ENCODE measurements around the gene C1orf35.

Gene C1orf35

GRCh38 chr1:228095161-228095560 lies 8.0 kb downstream of the C1orf35 start:
- peaks cover 37% of the 10 kb centered on the region for H3K36me3 ChIP-seq (ENCODE audit: control insufficient read depth, insufficient read depth, low read length)

GRCh38 chr1:228094432-228095016 lies 8.6 kb downstream of the C1orf35 start:
- Histone ChIP-seq H3K27ac (ENCODE audit: low read depth, low read length) (no peak overlapping the region), H3K4me1 (ENCODE audit: control insufficient read depth, insufficient read depth, low read length) (peaks cover 13% of the 10 kb centered on the region), H3K9ac (ENCODE audit: low read length) (no peak overlapping the region), H3K36me3 (ENCODE audit: control insufficient read depth, insufficient read depth, low read length) (peaks cover 32% of the 10 kb centered on the region), H3K27me3 (ENCODE audit: control insufficient read depth, insufficient read depth, low read length) (no peaks in the 10 kb centered on the region), H3K4me3 (ENCODE audit: low read length) (no peak overlapping the region)

More at GRCh38 chr1:228095161-228095560, 8.0 kb downstream of the C1orf35 start:
- H3K4me3 ChIP-seq (ENCODE audit: low read length): no peak overlapping the region
- H3K27ac ChIP-seq (ENCODE audit: low read depth, low read length): no peak overlapping the region
- H3K27me3 ChIP-seq (ENCODE audit: control insufficient read depth, insufficient read depth, low read length): no peaks in the 10 kb centered on the region
- peaks cover 8% of the 10 kb centered on the region for H3K4me1 ChIP-seq (ENCODE audit: control insufficient read depth, insufficient read depth, low read length)
- H3K9ac ChIP-seq (ENCODE audit: low read length): no peak overlapping the region

GRCh38 chr1:228093050-228093906 lies 9.8 kb downstream of the C1orf35 start:
- H3K27me3 ChIP-seq (ENCODE audit: control insufficient read depth, insufficient read depth, low read length): no peaks in the 10 kb centered on the region
- no peak overlapping the region for H3K27ac ChIP-seq (ENCODE audit: low read depth, low read length)
- peaks cover 13% of the 10 kb centered on the region for H3K4me1 ChIP-seq (ENCODE audit: control insufficient read depth, insufficient read depth, low read length)
- H3K4me3 ChIP-seq (ENCODE audit: low read length): no peak overlapping the region
- no peak overlapping the region for H3K9ac ChIP-seq (ENCODE audit: low read length)
- H3K36me3 ChIP-seq (ENCODE audit: control insufficient read depth, insufficient read depth, low read length): peaks cover 20% of the 10 kb centered on the region

GRCh38 chr1:228092342-228093049 lies 10.6 kb downstream of the C1orf35 start:
- Histone ChIP-seq H3K27ac (ENCODE audit: low read depth, low read length) (no peak overlapping the region), H3K27me3 (ENCODE audit: control insufficient read depth, insufficient read depth, low read length) (no peaks in the 10 kb centered on the region), H3K4me3 (ENCODE audit: low read length) (no peak overlapping the region), H3K9ac (ENCODE audit: low read length) (no peak overlapping the region), H3K4me1 (ENCODE audit: control insufficient read depth, insufficient read depth, low read length) (peaks cover 21% of the 10 kb centered on the region), H3K36me3 (ENCODE audit: control insufficient read depth, insufficient read depth, low read length) (peaks cover 14% of the 10 kb centered on the region)

- H3K4me1 ChIP-seq (ENCODE audit: control insufficient read depth, insufficient read depth, low read length): peaks cover 32% of the 10 kb centered on the region
- H3K9ac ChIP-seq (ENCODE audit: low read length): no peak overlapping the region
- no peak overlapping the region for H3K4me3 ChIP-seq (ENCODE audit: low read length)
- no peaks in the 10 kb centered on the region for H3K27me3 ChIP-seq (ENCODE audit: control insufficient read depth, insufficient read depth, low read length)
- H3K27ac ChIP-seq (ENCODE audit: low read depth, low read length): no peak overlapping the region
- H3K36me3 ChIP-seq (ENCODE audit: control insufficient read depth, insufficient read depth, low read length): peaks cover 7% of the 10 kb centered on the region
Measured at GRCh38 chr1:228091084-228091483, 12.0 kb downstream of the C1orf35 start.

- Histone ChIP-seq H3K36me3 (ENCODE audit: control insufficient read depth, insufficient read depth, low read length) (peaks cover 7% of the 10 kb centered on the region), H3K9ac (ENCODE audit: low read length) (no peak overlapping the region), H3K27ac (ENCODE audit: low read depth, low read length) (no peak overlapping the region), H3K4me3 (ENCODE audit: low read length) (no peak overlapping the region), H3K27me3 (ENCODE audit: control insufficient read depth, insufficient read depth, low read length) (no peaks in the 10 kb centered on the region), H3K4me1 (ENCODE audit: control insufficient read depth, insufficient read depth, low read length) (peaks cover 36% of the 10 kb centered on the region)
Measured at GRCh38 chr1:228090613-228091081, 12.5 kb downstream of the C1orf35 start.

GRCh38 chr1:228089519-228090380 lies 13.4 kb downstream of the C1orf35 start:
- H3K9ac ChIP-seq (ENCODE audit: low read length): no peak overlapping the region
- no peaks in the 10 kb centered on the region for H3K27me3 ChIP-seq (ENCODE audit: control insufficient read depth, insufficient read depth, low read length)
- H3K4me1 ChIP-seq (ENCODE audit: control insufficient read depth, insufficient read depth, low read length): peaks cover 43% of the 10 kb centered on the region
- peaks cover 7% of the 10 kb centered on the region for H3K36me3 ChIP-seq (ENCODE audit: control insufficient read depth, insufficient read depth, low read length)
- peak overlapping the region; percentile 6 for H3K4me3 ChIP-seq (ENCODE audit: low read length)
- no peak overlapping the region for H3K27ac ChIP-seq (ENCODE audit: low read depth, low read length)

- H3K36me3 ChIP-seq (ENCODE audit: control insufficient read depth, insufficient read depth, low read length): peaks cover 7% of the 10 kb centered on the region
- peak overlapping the region; percentile 18 for H3K4me3 ChIP-seq (ENCODE audit: low read length)
- no peaks in the 10 kb centered on the region for H3K27me3 ChIP-seq (ENCODE audit: control insufficient read depth, insufficient read depth, low read length)
- H3K9ac ChIP-seq (ENCODE audit: low read length): no peak overlapping the region
- H3K4me1 ChIP-seq (ENCODE audit: control insufficient read depth, insufficient read depth, low read length): peaks cover 51% of the 10 kb centered on the region
- H3K27ac ChIP-seq (ENCODE audit: low read depth, low read length): no peak overlapping the region
Measured at GRCh38 chr1:228088586-228089498, 14.3 kb downstream of the C1orf35 start.

GRCh38 chr1:228087771-228088251 lies 15.3 kb downstream of the C1orf35 start:
- no peak overlapping the region for H3K4me3 ChIP-seq (ENCODE audit: low read length)
- no peak overlapping the region for H3K9ac ChIP-seq (ENCODE audit: low read length)
- peaks cover 7% of the 10 kb centered on the region for H3K36me3 ChIP-seq (ENCODE audit: control insufficient read depth, insufficient read depth, low read length)
- H3K27ac ChIP-seq (ENCODE audit: low read depth, low read length): no peak overlapping the region
- no peaks in the 10 kb centered on the region for H3K27me3 ChIP-seq (ENCODE audit: control insufficient read depth, insufficient read depth, low read length)
- H3K4me1 ChIP-seq (ENCODE audit: control insufficient read depth, insufficient read depth, low read length): peaks cover 52% of the 10 kb centered on the region

GRCh38 chr1:228085287-228085951 lies 17.7 kb downstream of the C1orf35 start:
- H3K4me3 ChIP-seq (ENCODE audit: low read length): peak overlapping the region; percentile 83
- no peak overlapping the region for H3K27ac ChIP-seq (ENCODE audit: low read depth, low read length)
- no peaks in the 10 kb centered on the region for H3K27me3 ChIP-seq (ENCODE audit: control insufficient read depth, insufficient read depth, low read length)
- H3K4me1 ChIP-seq (ENCODE audit: control insufficient read depth, insufficient read depth, low read length): peaks cover 50% of the 10 kb centered on the region
- H3K9ac ChIP-seq (ENCODE audit: low read length): peak overlapping the region; percentile 8
- H3K36me3 ChIP-seq (ENCODE audit: control insufficient read depth, insufficient read depth, low read length): no peaks in the 10 kb centered on the region

Measured in rectal smooth muscle tissue (tissue), 1 donor.